CD4-positive, alpha-beta T cell treated with Interferon gamma for 1 hour (primary cell): Measurements from ENCODE around the gene FLT4.

Source experiments
- DNase-seq: peaks from one replicate; pipeline ENCODE4 v3.0.0-alpha.2; 2020

FLT4 gene

GRCh38 chr5:180603076-180603594 lies 46.3 kb downstream of the FLT4 start:
- DNase-seq: no peak

- no peak for DNase-seq
Measured at GRCh38 chr5:180602481-180603075, 46.8 kb downstream of the FLT4 start.

- no peak for DNase-seq
Measured at GRCh38 chr5:180601591-180602480, 47.6 kb downstream of the FLT4 start.

GRCh38 chr5:180600554-180601041 lies 48.8 kb downstream of the FLT4 start:
- no peak for DNase-seq

- no peak for DNase-seq
Measured at GRCh38 chr5:180599981-180600553, 49.3 kb downstream of the FLT4 start.

GRCh38 chr5:180599590-180599914 lies 49.8 kb downstream of the FLT4 start:
- DNase-seq: no peak

GRCh38 chr5:180598797-180599589 lies 50.4 kb downstream of the FLT4 start:
- no peak for DNase-seq

- no peak for DNase-seq
Measured at GRCh38 chr5:180598316-180598701, 51.1 kb downstream of the FLT4 start.

GRCh38 chr5:180596668-180597231 lies 52.6 kb downstream of the FLT4 start:
- no peak for DNase-seq

- no peak for DNase-seq
Measured at GRCh38 chr5:180596115-180596667, 53.2 kb downstream of the FLT4 start.

GRCh38 chr5:180595381-180596114 lies 53.9 kb downstream of the FLT4 start:
- no peak for DNase-seq

GRCh38 chr5:180595046-180595379 lies 54.4 kb downstream of the FLT4 start:
- no peak for DNase-seq

GRCh38 chr5:180594311-180595045 lies 54.9 kb downstream of the FLT4 start:
- DNase-seq: no peak

- DNase-seq: no peak
Measured at GRCh38 chr5:180593446-180594206, 55.8 kb downstream of the FLT4 start.

GRCh38 chr5:180592176-180592575 lies 57.2 kb downstream of the FLT4 start:
- no peak for DNase-seq

- no peak for DNase-seq
Measured at GRCh38 chr5:180591311-180591887, 58.0 kb downstream of the FLT4 start, which contains the start of gene SCGB3A1. Gene SCGB3A1, minus strand, starts transcription at chr5:180591499. Its CDS starts 37 bp downstream, at chr5:180591462.

- no peak for DNase-seq
Measured at GRCh38 chr5:180590543-180591310, 58.7 kb downstream of the FLT4 start.

GRCh38 chr5:180589771-180590542 lies 59.4 kb downstream of the FLT4 start:
- no peak for DNase-seq
